ENCODE data around the gene ARAP2. TPM values are rescaled to one million over a fixed set of nuclear protein-coding genes. Genes with fewer than 3 reads are reported as not detected.

Gene ARAP2
- total RNA-seq, 4 donors from 2014 or later: 12.4 to 65.6 (median 27.5) TPM

GRCh38 chr4:36214735-36215485 is 29.4 kb downstream of the ARAP2 start:
- WGBS, 2 donors: 49 to 76% methylated on average over 4 of the region's 4 CpGs
- TF ChIP-seq EP300 (IDR thresholded peaks at IDR 0.05) (no peak), POLR2A (IDR thresholded peaks at IDR 0.05) (no peak), CTCF (IDR thresholded peaks at IDR 0.05) (no peak)

GRCh38 chr4:36213977-36214376 is 30.3 kb downstream of the ARAP2 start:
- peaks cover 0 to 14% (median 5%) of the 10 kb centered on the region in 4 donors for H3K4me1 ChIP-seq
- DNase-seq (ENCODE audit: low spot score in 2 of 2): no peak
- TF ChIP-seq POLR2A (IDR thresholded peaks at IDR 0.05): no peak
- no peak for TF ChIP-seq CTCF (IDR thresholded peaks at IDR 0.05)
- TF ChIP-seq EP300 (IDR thresholded peaks at IDR 0.05): no peak
- 86 to 92% methylated on average over 2 of the region's 2 CpGs for WGBS, 2 donors
- no peak overlapping the region for H3K27ac ChIP-seq
- H3K27me3 ChIP-seq: no peaks in the 10 kb centered on the region
- H3K4me3 ChIP-seq: no peak overlapping the region
- H3K36me3 ChIP-seq: no peaks in the 10 kb centered on the region
- H3K9me3 ChIP-seq: no peaks in the 10 kb centered on the region

More at GRCh38 chr4:36214735-36215485, 29.4 kb downstream of the ARAP2 start:
- Histone ChIP-seq H3K4me1 (peaks cover 0 to 14% (median 4%) of the 10 kb centered on the region in 4 donors), H3K27me3 (no peaks in the 10 kb centered on the region), H3K27ac (no peak overlapping the region), H3K9me3 (no peaks in the 10 kb centered on the region), H3K36me3 (no peaks in the 10 kb centered on the region), H3K4me3 (no peak overlapping the region)
- no peak for DNase-seq (ENCODE audit: low spot score in 2 of 2)

GRCh38 chr4:36211084-36211483 is 33.2 kb downstream of the ARAP2 start:
- Histone ChIP-seq H3K27ac (no peak overlapping the region), H3K27me3 (no peaks in the 10 kb centered on the region), H3K4me1 (peaks cover 0 to 19% (median 4%) of the 10 kb centered on the region in 4 donors), H3K4me3 (no peak overlapping the region), H3K36me3 (no peaks in the 10 kb centered on the region), H3K9me3 (no peaks in the 10 kb centered on the region)
- TF ChIP-seq CTCF (IDR thresholded peaks at IDR 0.05) (no peak), POLR2A (IDR thresholded peaks at IDR 0.05) (no peak)
- DNase-seq (ENCODE audit: low spot score in 2 of 2): no peak
- WGBS, 2 donors: 97 to 100% methylated on average over 1 of the region's 1 CpG

- Histone ChIP-seq H3K36me3 (no peaks in the 10 kb centered on the region), H3K4me1 (peaks cover 0 to 19% (median 2%) of the 10 kb centered on the region in 4 donors), H3K9me3 (no peaks in the 10 kb centered on the region), H3K27me3 (no peaks in the 10 kb centered on the region), H3K4me3 (no peak overlapping the region), H3K27ac (no peak overlapping the region)
- WGBS, 2 donors: 29 to 38% methylated on average over 7 of the region's 7 CpGs
- DNase-seq (ENCODE audit: low spot score in 2 of 2): no peak
- TF ChIP-seq EP300 (IDR thresholded peaks at IDR 0.05) (no peak), POLR2A (IDR thresholded peaks at IDR 0.05) (no peak), CTCF (IDR thresholded peaks at IDR 0.05) (no peak)
Observed at GRCh38 chr4:36209941-36210649, 34.2 kb downstream of the ARAP2 start.

GRCh38 chr4:36208893-36209473 is 35.3 kb downstream of the ARAP2 start:
- WGBS, 2 donors: 76% methylated on average over 4 of the region's 4 CpGs
- no peaks in the 10 kb centered on the region for H3K27me3 ChIP-seq
- DNase-seq (ENCODE audit: low spot score in 2 of 2): no peak
- H3K4me1 ChIP-seq: peaks cover 0 to 19% (median 2%) of the 10 kb centered on the region in 4 donors
- no peak overlapping the region for H3K27ac ChIP-seq
- no peaks in the 10 kb centered on the region for H3K36me3 ChIP-seq
- no peaks in the 10 kb centered on the region for H3K9me3 ChIP-seq
- no peak for TF ChIP-seq CTCF (IDR thresholded peaks at IDR 0.05)
- TF ChIP-seq POLR2A (IDR thresholded peaks at IDR 0.05): no peak
- no peak for TF ChIP-seq EP300 (IDR thresholded peaks at IDR 0.05)
- no peak overlapping the region for H3K4me3 ChIP-seq

All from tibial nerve (tissue), 4 donors.